ENCODE results near the gene PLBD2. TPM values are rescaled to one million over a fixed set of nuclear protein-coding genes. Genes with fewer than 3 reads are reported as not detected.

PLBD2 gene
- total RNA-seq, 1 donor from 2014 or later, result 52.2 TPM

DNA sequence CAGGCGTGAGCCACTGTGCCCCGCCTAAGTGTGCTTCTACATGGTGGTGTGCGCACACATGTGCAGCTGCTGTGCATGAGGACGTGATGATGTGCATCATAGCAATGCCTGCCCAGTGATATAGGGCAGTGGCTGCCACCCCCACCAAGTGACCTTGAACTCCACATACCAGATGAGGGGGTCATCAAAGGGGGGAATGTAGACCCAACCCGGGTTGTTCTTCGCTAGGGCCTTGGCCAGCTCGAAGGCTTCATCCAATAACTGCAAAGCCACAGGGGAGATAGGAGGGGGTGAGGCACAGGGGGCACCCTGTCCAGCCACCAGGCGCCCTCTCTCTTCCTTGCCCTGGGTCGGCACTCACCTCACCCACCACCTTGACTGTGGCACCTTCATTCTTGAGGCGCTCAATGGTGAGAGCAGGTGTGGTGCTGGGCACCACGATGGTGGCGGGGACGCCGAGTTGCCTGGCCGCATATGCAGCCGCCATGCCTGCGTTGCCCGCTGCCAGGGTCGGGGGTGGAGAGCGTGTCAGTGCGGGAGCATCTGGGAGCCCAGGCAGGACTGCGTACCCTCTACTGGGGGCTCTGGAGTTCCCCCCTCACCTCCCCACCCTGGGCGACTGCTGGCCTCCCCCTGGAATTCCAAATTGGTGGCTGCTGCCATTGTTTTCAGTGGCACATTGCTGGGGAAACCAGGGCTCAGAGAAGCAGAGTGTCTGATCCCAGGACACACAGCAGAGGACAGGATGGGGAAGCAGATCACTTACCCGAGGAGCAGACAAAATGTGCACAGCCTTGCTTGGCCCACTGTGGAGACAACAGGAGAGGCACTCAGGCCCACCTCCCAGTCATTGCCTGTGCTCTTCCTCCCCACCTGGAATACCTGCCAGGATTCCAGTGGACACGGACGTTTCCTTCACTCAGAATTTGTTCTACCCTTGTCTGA lies 40.2 kb downstream of the PLBD2 start:
- H3K4me2 ChIP-seq (ENCODE audit: low read length), result no peak overlapping the region
- no peaks in the 10 kb centered on the region for H3K36me3 ChIP-seq (ENCODE audit: insufficient read depth, low read length)
- H3K27ac Mint-ChIP-seq (ENCODE audit: unreplicated experiment), result no peak overlapping the region
- H3K4me1 ChIP-seq (ENCODE audit: insufficient read depth, low read length), result no peaks in the 10 kb centered on the region
- no peak for TF ChIP-seq EZH2 (IDR thresholded peaks at IDR 0.05; ENCODE audit: insufficient read depth, low read length)
- TF ChIP-seq, protein P1, sequence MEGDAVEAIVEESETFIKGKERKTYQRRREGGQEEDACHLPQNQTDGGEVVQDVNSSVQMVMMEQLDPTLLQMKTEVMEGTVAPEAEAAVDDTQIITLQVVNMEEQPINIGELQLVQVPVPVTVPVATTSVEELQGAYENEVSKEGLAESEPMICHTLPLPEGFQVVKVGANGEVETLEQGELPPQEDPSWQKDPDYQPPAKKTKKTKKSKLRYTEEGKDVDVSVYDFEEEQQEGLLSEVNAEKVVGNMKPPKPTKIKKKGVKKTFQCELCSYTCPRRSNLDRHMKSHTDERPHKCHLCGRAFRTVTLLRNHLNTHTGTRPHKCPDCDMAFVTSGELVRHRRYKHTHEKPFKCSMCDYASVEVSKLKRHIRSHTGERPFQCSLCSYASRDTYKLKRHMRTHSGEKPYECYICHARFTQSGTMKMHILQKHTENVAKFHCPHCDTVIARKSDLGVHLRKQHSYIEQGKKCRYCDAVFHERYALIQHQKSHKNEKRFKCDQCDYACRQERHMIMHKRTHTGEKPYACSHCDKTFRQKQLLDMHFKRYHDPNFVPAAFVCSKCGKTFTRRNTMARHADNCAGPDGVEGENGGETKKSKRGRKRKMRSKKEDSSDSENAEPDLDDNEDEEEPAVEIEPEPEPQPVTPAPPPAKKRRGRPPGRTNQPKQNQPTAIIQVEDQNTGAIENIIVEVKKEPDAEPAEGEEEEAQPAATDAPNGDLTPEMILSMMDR (IDR thresholded peaks at IDR 0.05; ENCODE audit: insufficient read depth, low read depth, low read length), result no peak
- no peak for FAIRE-seq
- H3K4me1 Mint-ChIP-seq (ENCODE audit: low read depth, unreplicated experiment), result no peaks in the 10 kb centered on the region
- peaks cover 20% of the 10 kb centered on the region for H3K27me3 Mint-ChIP-seq (ENCODE audit: low read depth, unreplicated experiment)
- H3K9ac ChIP-seq (ENCODE audit: low read length), result no peak overlapping the region
- no peak overlapping the region for H3K4me3 ChIP-seq (ENCODE audit: insufficient read depth, low read depth, low read length)
- H2AFZ ChIP-seq (ENCODE audit: low read depth, low read length), result no peak overlapping the region
- H3K27me3 ChIP-seq (ENCODE audit: insufficient read depth, low read length), result peaks cover 4% of the 10 kb centered on the region
- H4K20me1 ChIP-seq (ENCODE audit: insufficient read depth, low read length), result no peaks in the 10 kb centered on the region
- H3K9me3 Mint-ChIP-seq (ENCODE audit: unreplicated experiment), result no peaks in the 10 kb centered on the region
- H3K36me3 Mint-ChIP-seq (ENCODE audit: low read depth, unreplicated experiment), result no peaks in the 10 kb centered on the region
- H3K4me3 Mint-ChIP-seq (ENCODE audit: unreplicated experiment), result no peak overlapping the region
- H3K79me2 ChIP-seq (ENCODE audit: insufficient read depth, low read length), result no peaks in the 10 kb centered on the region
- H3K27ac ChIP-seq (ENCODE audit: low read depth, low read length), result no peak overlapping the region
- H3K9me3 ChIP-seq (ENCODE audit: insufficient read depth, low read depth, low read length), result no peaks in the 10 kb centered on the region
- DNase-seq (ENCODE audit: low read depth), result no peak

DNA sequence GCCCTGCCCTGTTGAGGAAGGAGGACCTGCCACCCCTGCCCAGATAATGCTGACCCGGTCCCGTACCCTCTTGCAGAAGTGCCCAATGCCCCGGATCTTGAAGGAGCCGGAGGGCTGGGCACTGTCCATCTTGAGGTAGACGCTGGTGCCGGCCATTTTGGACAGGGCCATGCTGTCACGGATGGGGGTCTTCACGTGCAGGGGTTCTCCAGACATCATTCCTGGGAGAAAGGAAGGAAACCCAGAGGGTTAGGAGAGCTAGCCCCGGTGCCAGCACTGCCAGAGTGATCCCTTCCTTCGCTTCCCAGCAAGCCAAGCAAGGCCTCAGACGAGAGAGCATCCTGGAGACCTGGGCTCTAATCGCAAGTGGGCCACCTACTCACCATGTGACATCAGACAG lies 41.1 kb downstream of the PLBD2 start:
- H2AFZ ChIP-seq (ENCODE audit: low read depth, low read length), result no peak overlapping the region
- no peak overlapping the region for H3K27ac ChIP-seq (ENCODE audit: low read depth, low read length)
- H3K4me2 ChIP-seq (ENCODE audit: low read length), result no peak overlapping the region
- no peak for FAIRE-seq
- Mint-ChIP-seq H3K36me3 (ENCODE audit: low read depth, unreplicated experiment) (no peaks in the 10 kb centered on the region), H3K27me3 (ENCODE audit: low read depth, unreplicated experiment) (peaks cover 21% of the 10 kb centered on the region), H3K27ac (ENCODE audit: unreplicated experiment) (no peak overlapping the region), H3K4me1 (ENCODE audit: low read depth, unreplicated experiment) (no peaks in the 10 kb centered on the region), H3K9me3 (ENCODE audit: unreplicated experiment) (no peaks in the 10 kb centered on the region), H3K4me3 (ENCODE audit: unreplicated experiment) (no peak overlapping the region)
- no peak for TF ChIP-seq EZH2 (IDR thresholded peaks at IDR 0.05; ENCODE audit: insufficient read depth, low read length)
- TF ChIP-seq, protein P1 (IDR thresholded peaks at IDR 0.05; ENCODE audit: insufficient read depth, low read depth, low read length), result no peak
- H4K20me1 ChIP-seq (ENCODE audit: insufficient read depth, low read length), result no peaks in the 10 kb centered on the region
- DNase-seq (ENCODE audit: low read depth), result no peak
- no peaks in the 10 kb centered on the region for H3K36me3 ChIP-seq (ENCODE audit: insufficient read depth, low read length)
- no peak overlapping the region for H3K9ac ChIP-seq (ENCODE audit: low read length)
- no peaks in the 10 kb centered on the region for H3K4me1 ChIP-seq (ENCODE audit: insufficient read depth, low read length)
- H3K4me3 ChIP-seq (ENCODE audit: insufficient read depth, low read depth, low read length), result no peak overlapping the region
- H3K27me3 ChIP-seq (ENCODE audit: insufficient read depth, low read length), result peaks cover 4% of the 10 kb centered on the region
- H3K9me3 ChIP-seq (ENCODE audit: insufficient read depth, low read depth, low read length), result no peaks in the 10 kb centered on the region
- H3K79me2 ChIP-seq (ENCODE audit: insufficient read depth, low read length), result no peaks in the 10 kb centered on the region

- no peaks in the 10 kb centered on the region for H3K4me1 ChIP-seq (ENCODE audit: insufficient read depth, low read length)
- Mint-ChIP-seq H3K9me3 (ENCODE audit: unreplicated experiment) (no peaks in the 10 kb centered on the region), H3K27me3 (ENCODE audit: low read depth, unreplicated experiment) (peaks cover 21% of the 10 kb centered on the region), H3K27ac (ENCODE audit: unreplicated experiment) (no peak overlapping the region), H3K36me3 (ENCODE audit: low read depth, unreplicated experiment) (no peaks in the 10 kb centered on the region), H3K4me3 (ENCODE audit: unreplicated experiment) (no peak overlapping the region), H3K4me1 (ENCODE audit: low read depth, unreplicated experiment) (no peaks in the 10 kb centered on the region)
- H3K79me2 ChIP-seq (ENCODE audit: insufficient read depth, low read length), result no peaks in the 10 kb centered on the region
- no peak overlapping the region for H3K4me3 ChIP-seq (ENCODE audit: insufficient read depth, low read depth, low read length)
- DNase-seq (ENCODE audit: low read depth) (no peak), FAIRE-seq (no peak)
- H3K4me2 ChIP-seq (ENCODE audit: low read length), result no peak overlapping the region
- no peaks in the 10 kb centered on the region for H4K20me1 ChIP-seq (ENCODE audit: insufficient read depth, low read length)
- no peaks in the 10 kb centered on the region for H3K9me3 ChIP-seq (ENCODE audit: insufficient read depth, low read depth, low read length)
- peaks cover 4% of the 10 kb centered on the region for H3K27me3 ChIP-seq (ENCODE audit: insufficient read depth, low read length)
- no peak overlapping the region for H2AFZ ChIP-seq (ENCODE audit: low read depth, low read length)
- H3K27ac ChIP-seq (ENCODE audit: low read depth, low read length), result no peak overlapping the region
- no peak for TF ChIP-seq EZH2 (IDR thresholded peaks at IDR 0.05; ENCODE audit: insufficient read depth, low read length)
- TF ChIP-seq, protein P1 (IDR thresholded peaks at IDR 0.05; ENCODE audit: insufficient read depth, low read depth, low read length), result no peak
- no peak overlapping the region for H3K9ac ChIP-seq (ENCODE audit: low read length)
- no peaks in the 10 kb centered on the region for H3K36me3 ChIP-seq (ENCODE audit: insufficient read depth, low read length)
Observed at GRCh38 chr12:113400362-113400761, 42.0 kb downstream of the PLBD2 start.

All from astrocyte (in vitro differentiated cells and primary cell).